Measurements from ENCODE around the gene MFN2. TPM values are rescaled to one million over a fixed set of nuclear protein-coding genes. Genes with fewer than 3 reads are reported as not detected.

The MFN2 gene
- polyA plus RNA-seq, 1 of the 3 experiments (the other 2 are of a cell fraction): 43.2 TPM

DNA sequence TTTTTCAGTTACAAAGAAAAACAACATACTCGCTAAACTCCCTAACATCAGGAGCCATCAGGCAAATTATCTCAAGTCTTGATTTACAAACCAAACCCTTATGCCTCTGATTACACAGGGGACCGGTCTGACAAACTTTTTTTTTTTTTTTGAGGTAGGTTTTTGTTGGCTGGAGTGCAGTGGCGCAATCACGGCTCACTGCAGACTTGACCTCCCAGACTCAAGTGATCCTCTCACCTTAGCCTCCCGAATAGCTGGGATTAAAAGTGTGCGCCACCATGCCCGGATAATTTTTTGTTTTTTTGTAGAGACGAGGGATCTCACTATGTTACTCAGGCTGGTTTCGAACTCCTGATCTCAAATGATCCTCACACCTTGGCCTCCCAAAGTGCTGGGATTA is 35.3 kb downstream of the MFN2 start:
- peaks cover 5% of the 10 kb centered on the region; the same call in 1 of the 2 replicates for H4K20me1 ChIP-seq (ENCODE audit: insufficient read depth)
- ChIA-PET POLR2A (no interaction called here), CTCF (interaction anchor here (0.7 kb wide), 1 partner anchor 601 kb away, joined by 3 read pairs; no protein-coding TSS in a partner anchor)
- H3K9me2 ChIP-seq: no peaks in the 10 kb centered on the region
- TF ChIP-seq SMC3 (IDR thresholded peaks at IDR 0.05; ENCODE audit: low read depth, low read length): no peak
- no peak for TF ChIP-seq GABPA (IDR thresholded peaks at IDR 0.05; ENCODE audit: low read depth)
- TF ChIP-seq, protein P1, sequence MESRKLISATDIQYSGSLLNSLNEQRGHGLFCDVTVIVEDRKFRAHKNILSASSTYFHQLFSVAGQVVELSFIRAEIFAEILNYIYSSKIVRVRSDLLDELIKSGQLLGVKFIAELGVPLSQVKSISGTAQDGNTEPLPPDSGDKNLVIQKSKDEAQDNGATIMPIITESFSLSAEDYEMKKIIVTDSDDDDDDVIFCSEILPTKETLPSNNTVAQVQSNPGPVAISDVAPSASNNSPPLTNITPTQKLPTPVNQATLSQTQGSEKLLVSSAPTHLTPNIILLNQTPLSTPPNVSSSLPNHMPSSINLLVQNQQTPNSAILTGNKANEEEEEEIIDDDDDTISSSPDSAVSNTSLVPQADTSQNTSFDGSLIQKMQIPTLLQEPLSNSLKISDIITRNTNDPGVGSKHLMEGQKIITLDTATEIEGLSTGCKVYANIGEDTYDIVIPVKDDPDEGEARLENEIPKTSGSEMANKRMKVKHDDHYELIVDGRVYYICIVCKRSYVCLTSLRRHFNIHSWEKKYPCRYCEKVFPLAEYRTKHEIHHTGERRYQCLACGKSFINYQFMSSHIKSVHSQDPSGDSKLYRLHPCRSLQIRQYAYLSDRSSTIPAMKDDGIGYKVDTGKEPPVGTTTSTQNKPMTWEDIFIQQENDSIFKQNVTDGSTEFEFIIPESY (IDR thresholded peaks at IDR 0.05; ENCODE audit: borderline replicate concordance, low read depth): no peak
- TF ChIP-seq POLR2AphosphoS5 (IDR thresholded peaks at IDR 0.05; ENCODE audit: low read depth, low read length): no peak
- TF ChIP-seq RCOR1 (IDR thresholded peaks at IDR 0.05; ENCODE audit: low read length): no peak
- no peak for TF ChIP-seq GATA2 (CRISPR knock-in tag; IDR thresholded peaks at IDR 0.05)
- TF ChIP-seq TEAD4 (IDR thresholded peaks at IDR 0.05; ENCODE audit: borderline replicate concordance, insufficient read depth): no peak
- TF ChIP-seq, protein P2, sequence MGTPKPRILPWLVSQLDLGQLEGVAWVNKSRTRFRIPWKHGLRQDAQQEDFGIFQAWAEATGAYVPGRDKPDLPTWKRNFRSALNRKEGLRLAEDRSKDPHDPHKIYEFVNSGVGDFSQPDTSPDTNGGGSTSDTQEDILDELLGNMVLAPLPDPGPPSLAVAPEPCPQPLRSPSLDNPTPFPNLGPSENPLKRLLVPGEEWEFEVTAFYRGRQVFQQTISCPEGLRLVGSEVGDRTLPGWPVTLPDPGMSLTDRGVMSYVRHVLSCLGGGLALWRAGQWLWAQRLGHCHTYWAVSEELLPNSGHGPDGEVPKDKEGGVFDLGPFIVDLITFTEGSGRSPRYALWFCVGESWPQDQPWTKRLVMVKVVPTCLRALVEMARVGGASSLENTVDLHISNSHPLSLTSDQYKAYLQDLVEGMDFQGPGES (IDR thresholded peaks at IDR 0.05; ENCODE audit: low read depth, low read length): no peak
- TF ChIP-seq FOXJ3 (CRISPR knock-in tag; IDR thresholded peaks at IDR 0.05): no peak
- no peak for TF ChIP-seq MEF2A (IDR thresholded peaks at IDR 0.05; ENCODE audit: borderline replicate concordance, low read depth)
- TF ChIP-seq SIN3A (IDR thresholded peaks at IDR 0.05; ENCODE audit: borderline replicate concordance, low read depth, low read length): no peak
- no peak for TF ChIP-seq JUND (IDR thresholded peaks at IDR 0.05)
- no peak for TF ChIP-seq ELF1 (IDR thresholded peaks at IDR 0.05)
- TF ChIP-seq, protein P3, sequence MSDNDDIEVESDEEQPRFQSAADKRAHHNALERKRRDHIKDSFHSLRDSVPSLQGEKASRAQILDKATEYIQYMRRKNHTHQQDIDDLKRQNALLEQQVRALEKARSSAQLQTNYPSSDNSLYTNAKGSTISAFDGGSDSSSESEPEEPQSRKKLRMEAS (IDR thresholded peaks at IDR 0.05; ENCODE audit: low read depth): no peak
- TF ChIP-seq FOXM1 (IDR thresholded peaks at IDR 0.05; ENCODE audit: low read depth): no peak
- TF ChIP-seq TCF12 (IDR thresholded peaks at IDR 0.05): no peak
- no peak for TF ChIP-seq TAF1 (IDR thresholded peaks at IDR 0.05; ENCODE audit: borderline replicate concordance, low read depth, low read length)
- peaks cover 23% of the 10 kb centered on the region for H3F3A ChIP-seq (replicated peaks; ENCODE audit: insufficient read depth)
- no peaks in the 10 kb centered on the region for H3K9me3 ChIP-seq
- H3K27ac ChIP-seq (ENCODE audit: low read depth in 2 of 2, low read length in 1 of 2): no peak overlapping the region
- H3K79me2 ChIP-seq (ENCODE audit: insufficient read depth): peaks cover 11% of the 10 kb centered on the region
- H3K4me1 ChIP-seq (ENCODE audit: control insufficient read depth in 1 of 2, insufficient read depth in 2 of 2, low read depth in 1 of 2, low read length in 1 of 2): peaks cover 0 to 9% of the 10 kb centered on the region in 2 experiments; a peak in 3 of 4 replicates
- H3K4me2 ChIP-seq: no peak overlapping the region
- no peak overlapping the region for H3K9ac ChIP-seq
- no peak overlapping the region for H3K4me3 ChIP-seq (ENCODE audit: low read depth in 2 of 2, low read length in 1 of 2)
- no peaks in the 10 kb centered on the region for H3K27me3 ChIP-seq (ENCODE audit: insufficient read depth)
- H3K36me3 ChIP-seq (replicated peaks in 1 of 2; ENCODE audit: control insufficient read depth in 1 of 2, insufficient read depth in 2 of 2, low read length in 1 of 2): peaks cover 4 to 23% of the 10 kb centered on the region in 2 experiments
- no peak for DNase-seq
- 93% methylated on average over 9 of the region's 9 CpGs for WGBS (ENCODE audit: low lambda C conversion rate)
- no peak overlapping the region for H2AFZ ChIP-seq (ENCODE audit: low read depth)

DNA sequence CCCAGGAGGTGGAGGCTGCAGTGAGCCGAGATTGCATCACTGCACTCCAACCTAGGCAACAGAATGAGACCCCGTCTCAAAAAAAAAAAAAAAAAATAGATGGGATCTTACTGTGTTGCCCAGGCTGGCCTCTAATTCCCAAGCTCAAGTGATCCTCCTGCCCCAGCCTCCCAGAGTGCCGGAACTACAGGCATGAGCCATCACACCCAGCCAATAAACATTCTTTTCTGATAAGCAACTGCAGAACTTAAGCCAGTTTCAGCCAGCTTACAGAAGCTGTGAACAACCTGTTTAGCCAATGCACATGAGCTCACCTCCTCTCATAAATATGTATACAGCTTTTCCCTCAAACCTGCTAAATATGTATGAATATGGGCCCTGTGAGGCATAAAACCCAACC is 35.9 kb downstream of the MFN2 start:
- H3K27me3 ChIP-seq (ENCODE audit: insufficient read depth): no peaks in the 10 kb centered on the region
- H3K9me3 ChIP-seq: no peaks in the 10 kb centered on the region
- H3K36me3 ChIP-seq (replicated peaks in 1 of 2; ENCODE audit: control insufficient read depth in 1 of 2, insufficient read depth in 2 of 2, low read length in 1 of 2): peaks cover 4 to 17% of the 10 kb centered on the region in 2 experiments
- H3K9me2 ChIP-seq: no peaks in the 10 kb centered on the region
- WGBS (ENCODE audit: low lambda C conversion rate): 94% methylated on average over 3 of the region's 3 CpGs
- no peak overlapping the region for H3K4me3 ChIP-seq (ENCODE audit: low read depth in 2 of 2, low read length in 1 of 2)
- H3F3A ChIP-seq (replicated peaks; ENCODE audit: insufficient read depth): peaks cover 23% of the 10 kb centered on the region
- peaks cover 5% of the 10 kb centered on the region; the same call in 1 of the 2 replicates for H4K20me1 ChIP-seq (ENCODE audit: insufficient read depth)
- no peak overlapping the region for H2AFZ ChIP-seq (ENCODE audit: low read depth)
- H3K9ac ChIP-seq: no peak overlapping the region
- H3K4me1 ChIP-seq (ENCODE audit: control insufficient read depth in 1 of 2, insufficient read depth in 2 of 2, low read depth in 1 of 2, low read length in 1 of 2): peaks cover 0 to 9% of the 10 kb centered on the region in 2 experiments; a peak in 3 of 4 replicates
- no peak overlapping the region for H3K4me2 ChIP-seq
- H3K27ac ChIP-seq (ENCODE audit: low read depth in 2 of 2, low read length in 1 of 2): no peak overlapping the region
- ChIA-PET CTCF (no interaction called here), POLR2A (no interaction called here)
- no peak for DNase-seq
- peaks cover 18% of the 10 kb centered on the region for H3K79me2 ChIP-seq (ENCODE audit: insufficient read depth)
- no peak for TF ChIP-seq MEF2A (IDR thresholded peaks at IDR 0.05; ENCODE audit: borderline replicate concordance, low read depth)
- TF ChIP-seq RAD21 (IDR thresholded peaks at IDR 0.05; ENCODE audit: low read length): no peak
- no peak for TF ChIP-seq MXI1 (IDR thresholded peaks at IDR 0.05; ENCODE audit: low read depth, low read length)
- TF ChIP-seq NRF1 (IDR thresholded peaks at IDR 0.05; ENCODE audit: low read depth, low read length): no peak
- TF ChIP-seq POLR2AphosphoS5 (IDR thresholded peaks at IDR 0.05; ENCODE audit: low read depth, low read length): no peak
- no peak for TF ChIP-seq NFIC (IDR thresholded peaks at IDR 0.05; ENCODE audit: borderline replicate concordance)
- TF ChIP-seq GABPA (IDR thresholded peaks at IDR 0.05; ENCODE audit: low read depth): no peak
- TF ChIP-seq, protein P3 (IDR thresholded peaks at IDR 0.05; ENCODE audit: low read depth): no peak
- no peak for TF ChIP-seq TAF1 (IDR thresholded peaks at IDR 0.05; ENCODE audit: borderline replicate concordance, low read depth, low read length)
- TF ChIP-seq EP300 (IDR thresholded peaks at IDR 0.05; ENCODE audit: borderline replicate concordance in 1 of 2, low read depth in 1 of 2, low read length in 1 of 2): no peak
- no peak for TF ChIP-seq FOXM1 (IDR thresholded peaks at IDR 0.05; ENCODE audit: low read depth)

Data from SK-N-SH (cell line).